ENCODE measurements around the gene PRIM2. TPM values are rescaled to one million over a fixed set of nuclear protein-coding genes. Genes with fewer than 3 reads are reported as not detected.
"Not testable (repeated sequence)": the region's sequence is repeated elsewhere in the genome, so short reads cannot be mapped to it uniquely, and the experiment has no call there.

Gene PRIM2
- total RNA-seq, 1 donor from 2014 or later: 16.3 TPM

GRCh38 chr6:57610612-57611011 is 293.2 kb downstream of the PRIM2 start:
- DNase-seq: not testable (repeated sequence)

DNA sequence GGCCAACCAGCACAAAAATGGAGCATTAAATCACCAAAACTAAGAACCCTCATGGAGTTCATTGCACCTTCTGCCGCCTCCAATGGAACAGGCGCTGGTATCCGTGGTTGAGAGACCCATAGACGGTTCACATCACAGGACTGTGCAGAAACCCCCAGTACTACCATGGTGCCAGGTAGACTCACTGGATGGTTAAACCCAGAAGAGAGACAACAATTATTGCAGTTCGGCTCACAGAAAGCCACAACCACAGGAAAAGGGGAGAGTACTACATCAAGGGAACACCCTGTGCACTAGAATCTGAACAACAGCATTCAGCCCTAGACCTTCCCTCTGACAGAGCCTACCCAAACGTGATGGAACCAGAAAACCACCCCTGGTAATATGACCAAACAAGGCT is 301.5 kb downstream of the PRIM2 start:
- not testable (repeated sequence) for DNase-seq

DNA sequence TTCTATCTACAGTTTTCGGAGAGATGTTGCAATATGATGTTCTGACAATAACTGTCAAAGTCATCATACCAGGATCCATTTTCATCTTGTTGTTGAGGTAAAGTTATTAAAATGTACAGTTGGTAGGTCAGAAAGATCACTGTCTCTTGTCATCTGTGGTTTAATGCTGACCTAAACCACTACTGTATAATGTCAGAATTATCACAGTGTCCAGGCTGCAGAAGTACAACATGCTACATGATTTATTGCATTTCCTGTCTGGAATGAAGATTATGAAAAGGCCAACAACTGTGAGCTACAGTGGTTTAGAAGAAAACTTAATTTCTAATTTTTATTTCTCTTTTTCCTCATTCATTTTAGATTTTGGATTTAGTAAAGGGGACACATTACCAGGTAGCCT is 314.3 kb downstream of the PRIM2 start:
- not testable (repeated sequence) for DNase-seq

DNA sequence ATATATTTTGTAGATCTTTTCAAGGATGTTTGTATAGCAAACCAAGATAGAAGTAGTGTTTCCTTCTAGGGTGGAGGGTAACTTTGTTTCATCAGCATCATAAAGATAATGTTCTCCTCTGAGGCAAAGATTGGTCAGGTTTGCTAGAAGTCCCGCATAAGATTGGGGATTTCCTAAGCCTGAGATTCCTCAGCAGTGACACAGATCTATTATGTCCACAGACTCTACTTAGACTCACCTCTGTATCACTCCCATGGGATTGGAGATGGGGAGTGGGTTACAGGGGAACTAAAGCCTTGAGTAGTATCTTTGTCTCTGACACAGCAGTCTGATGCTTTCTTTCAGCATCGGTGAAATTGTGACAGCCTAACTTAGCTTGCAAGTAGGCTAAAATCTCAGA is 341.1 kb downstream of the PRIM2 start:
- not testable (repeated sequence) for DNase-seq

GRCh38 chr6:57659794-57660193 is 342.4 kb downstream of the PRIM2 start:
- not testable (repeated sequence) for DNase-seq

DNA sequence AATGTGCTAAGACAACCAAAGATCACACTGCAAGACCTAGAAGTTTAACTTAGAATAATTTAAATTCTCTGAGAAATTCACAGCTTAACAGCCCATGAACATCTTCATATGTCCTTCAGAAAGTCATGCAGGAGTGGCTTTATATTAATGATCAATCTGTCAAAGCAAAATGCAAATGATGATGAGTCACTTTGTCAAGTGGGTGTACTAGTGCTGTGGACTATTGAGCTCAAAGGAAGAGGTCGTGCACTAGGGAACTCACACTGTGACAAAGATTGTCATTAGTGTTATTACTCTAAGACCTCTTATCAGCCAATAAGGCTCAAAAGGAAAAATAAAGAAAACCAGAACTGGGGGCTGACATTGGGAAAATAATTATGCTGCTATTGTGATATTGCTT is 343.5 kb downstream of the PRIM2 start:
- DNase-seq: not testable (repeated sequence)

- DNase-seq: not testable (repeated sequence)
Observed at GRCh38 chr6:57668108-57668507, 350.7 kb downstream of the PRIM2 start.

DNA sequence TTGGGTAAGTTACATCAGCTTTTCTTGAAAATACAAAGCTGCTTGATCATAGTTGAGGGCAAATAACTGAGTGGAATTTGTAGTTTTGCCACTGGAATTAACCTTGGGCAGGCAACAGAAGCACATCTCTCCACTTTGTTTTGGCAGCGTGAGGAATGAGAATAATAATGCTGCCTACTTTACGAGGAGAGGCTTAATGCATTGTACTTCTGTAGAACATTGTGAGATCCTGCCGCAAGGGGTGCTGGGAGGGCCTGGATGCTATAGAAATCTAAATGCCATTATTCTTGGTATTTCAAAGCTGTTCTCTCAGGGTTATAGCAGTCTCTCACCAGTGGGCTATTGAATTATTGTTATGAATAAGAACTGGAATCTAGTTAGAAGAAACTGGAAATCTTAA is 353.8 kb downstream of the PRIM2 start:
- DNase-seq: not testable (repeated sequence)

DNA sequence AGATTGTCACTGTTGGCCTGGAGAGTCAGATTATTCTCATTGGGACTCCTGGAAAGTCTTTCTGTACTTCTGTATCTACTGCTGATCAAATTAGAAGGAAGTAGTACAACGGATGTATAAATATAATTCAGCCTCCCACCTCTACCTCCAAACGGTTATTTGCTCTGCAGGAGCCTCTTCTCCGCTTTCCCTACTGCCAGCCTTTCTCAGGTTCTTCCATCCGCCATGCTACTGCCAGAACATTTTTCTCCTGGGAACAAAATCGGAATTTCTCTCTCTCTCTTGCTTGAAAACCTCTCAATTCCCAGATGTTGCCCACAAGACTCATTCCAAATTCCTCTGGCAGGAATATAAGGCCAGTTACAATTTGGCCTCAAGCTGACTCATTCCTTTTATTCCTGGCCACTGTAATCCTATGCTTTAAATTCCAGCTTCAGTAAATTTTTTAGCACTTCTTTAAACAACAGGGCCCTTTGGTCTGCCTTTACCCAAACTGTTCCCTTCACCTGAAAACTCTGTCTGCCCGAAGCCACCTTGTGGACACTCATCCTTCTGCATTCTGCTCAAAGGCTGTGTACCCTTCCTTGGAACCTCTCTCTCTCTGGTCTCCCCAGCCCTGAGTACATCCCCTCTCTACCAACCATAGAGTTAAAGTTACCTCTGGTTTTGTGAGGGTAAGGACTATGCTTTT is 354.7 kb downstream of the PRIM2 start:
- DNase-seq: not testable (repeated sequence)

- DNase-seq: not testable (repeated sequence)
Observed at GRCh38 chr6:57673281-57673680, 355.9 kb downstream of the PRIM2 start.

DNA sequence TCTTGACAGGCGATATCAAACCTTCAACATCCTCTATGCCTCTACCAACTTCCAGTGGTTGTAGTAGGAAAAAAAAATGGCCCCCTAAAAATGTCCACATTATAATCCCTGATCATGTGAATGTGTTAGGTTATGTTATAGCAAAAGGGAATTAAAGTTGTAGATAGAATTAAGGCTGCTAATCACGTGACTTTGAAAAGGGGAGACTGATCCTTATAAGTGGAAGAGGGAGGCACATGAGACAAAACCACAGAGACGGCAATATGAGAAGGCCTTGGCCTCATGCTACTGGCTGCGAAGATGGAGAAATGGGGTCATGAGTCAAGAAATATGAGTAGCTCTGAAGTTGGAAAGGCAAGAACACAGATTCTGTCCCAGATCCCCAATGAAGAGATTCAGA is 358.0 kb downstream of the PRIM2 start:
- not testable (repeated sequence) for DNase-seq

DNA sequence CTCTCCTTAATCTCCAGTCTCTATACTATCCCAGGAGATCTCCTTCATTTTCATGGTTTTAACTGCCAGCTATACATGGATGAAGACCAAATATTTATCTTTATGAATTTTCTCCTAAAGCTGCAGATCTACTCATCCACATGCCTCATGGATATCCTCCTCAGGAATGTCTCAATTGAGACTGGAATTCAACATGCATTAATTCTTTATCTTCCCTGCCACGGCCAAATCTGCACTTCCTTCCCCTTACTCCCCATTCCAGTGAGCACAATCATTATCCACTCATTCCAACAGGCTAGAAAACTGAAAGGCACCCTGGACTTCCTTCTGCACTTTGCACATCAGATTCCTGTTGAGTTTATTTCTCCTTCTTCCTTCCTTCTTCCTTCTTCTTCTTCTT is 379.0 kb downstream of the PRIM2 start:
- not testable (repeated sequence) for DNase-seq

Small RNA genes lying within 50 kb of the gene (small RNA-seq; reads per million reads assigned to genes)
- not detected for gene MIR548U (ENCODE audit: low replicate concordance)

Other genes starting within 250 kb of the PRIM2 start
- gene ZNF451, start 227.4 kb upstream of the PRIM2 start, total RNA-seq: 94.6 TPM
- gene BAG2, start 145.3 kb upstream of the PRIM2 start, total RNA-seq: 11.6 TPM
- gene RAB23, start 95.3 kb upstream of the PRIM2 start, total RNA-seq: 38.7 TPM